ENCODE data around the gene MAP3K9. TPM values are rescaled to one million over a fixed set of nuclear protein-coding genes. Genes with fewer than 3 reads are reported as not detected.
A peak's percentile ranks its signal among the peaks of the same experiment; 100 is the strongest.

The MAP3K9 gene
- total RNA-seq, 1 experiment from 2014 or later, result 28.0 TPM

GRCh38 chr14:70773182-70773862, 36.0 kb downstream of the MAP3K9 start (continued):
- no peak for TF ChIP-seq E2F1 (CRISPR knock-in tag; IDR thresholded peaks at IDR 0.05)

GRCh38 chr14:70771781-70772212, 37.5 kb downstream of the MAP3K9 start:
- H3K9me3 Mint-ChIP-seq, result peaks cover 8% of the 10 kb centered on the region
- DNase-seq (ENCODE audit: low spot score), result peak; percentile 22
- H3K4me3 Mint-ChIP-seq, result no peak overlapping the region
- CTCF ChIA-PET, result interaction anchor here (0.5 to 2.0 kb wide), 8 partner anchors 9 to 698 kb away, joined by 3 to 10 read pairs (median 4); partner anchors contain the start of gene PCNX1
- peaks cover 40% of the 10 kb centered on the region for H3K4me1 Mint-ChIP-seq
- POLR2A ChIA-PET, result interaction anchor here (0.6 to 1.6 kb wide), 2 partner anchors 37 to 38 kb away, joined by 3 to 4 read pairs; partner anchors contain the start of gene MAP3K9
- peaks cover 14% of the 10 kb centered on the region for H3K36me3 Mint-ChIP-seq
- peak overlapping the region; percentile 48; the same call in 1 of the 2 replicates for H3K27ac Mint-ChIP-seq
- no peaks in the 10 kb centered on the region for H3K27me3 Mint-ChIP-seq (ENCODE audit: low read depth)
- no peak for TF ChIP-seq PRRX2 (CRISPR knock-in tag; IDR thresholded peaks at IDR 0.05)
- TF ChIP-seq MLX (CRISPR knock-in tag; IDR thresholded peaks at IDR 0.05), result 0 out of 2 replicates have a peak, but pooled peaks have one; percentile 32
- peak; percentile 71 for ATAC-seq

- TF ChIP-seq USF1 (CRISPR knock-in tag; IDR thresholded peaks at IDR 0.05) (no peak), ZMAT4 (CRISPR knock-in tag; IDR thresholded peaks at IDR 0.05) (no peak), SMAD3 (CRISPR knock-in tag; IDR thresholded peaks at IDR 0.05; ENCODE audit: borderline replicate concordance) (no peak), MYBL2 (CRISPR knock-in tag; IDR thresholded peaks at IDR 0.05) (no peak), STAT6 (CRISPR knock-in tag; conservative IDR thresholded peaks at IDR 0.05; ENCODE audit: low read depth) (no peak), ZNF671 (CRISPR knock-in tag; IDR thresholded peaks at IDR 0.05) (no peak), MXD4 (CRISPR knock-in tag; IDR thresholded peaks at IDR 0.05; ENCODE audit: borderline replicate concordance) (no peak), CREM (CRISPR knock-in tag; IDR thresholded peaks at IDR 0.05) (no peak), IRF1 (CRISPR knock-in tag; IDR thresholded peaks at IDR 0.05) (no peak), PREB (CRISPR knock-in tag; IDR thresholded peaks at IDR 0.05; ENCODE audit: borderline replicate concordance) (no peak), NR2C2 (CRISPR knock-in tag; IDR thresholded peaks at IDR 0.05) (no peak), EMX1 (CRISPR knock-in tag; IDR thresholded peaks at IDR 0.05) (no peak)
- Mint-ChIP-seq H3K4me1 (peaks cover 35% of the 10 kb centered on the region), H3K4me3 (no peak overlapping the region), H3K27me3 (ENCODE audit: low read depth) (no peaks in the 10 kb centered on the region), H3K36me3 (peaks cover 14% of the 10 kb centered on the region), H3K9me3 (peaks cover 8% of the 10 kb centered on the region), H3K27ac (peak overlapping the region; percentile 25; the same call in 1 of the 2 replicates)
- CTCF ChIA-PET, result no interaction called here
- DNase-seq (ENCODE audit: low spot score) (no peak), ATAC-seq (no peak)
- POLR2A ChIA-PET, result no interaction called here
Observed at GRCh38 chr14:70770490-70770889, 38.8 kb downstream of the MAP3K9 start.

All from WTC11 (cell line).